GM19324 (cell line): ENCODE results near the gene UTP11.

ENCODE experiments used
- ATAC-seq: cut with Tn5 transposase; IDR thresholded peaks from one replicate; pipeline ENCODE4 v1.9.1; 2021; ENCODE audit warnings: mild to moderate bottlenecking, moderate library complexity; ENCODE audit not compliant: unreplicated experiment, low FRiP score

Gene UTP11

DNA sequence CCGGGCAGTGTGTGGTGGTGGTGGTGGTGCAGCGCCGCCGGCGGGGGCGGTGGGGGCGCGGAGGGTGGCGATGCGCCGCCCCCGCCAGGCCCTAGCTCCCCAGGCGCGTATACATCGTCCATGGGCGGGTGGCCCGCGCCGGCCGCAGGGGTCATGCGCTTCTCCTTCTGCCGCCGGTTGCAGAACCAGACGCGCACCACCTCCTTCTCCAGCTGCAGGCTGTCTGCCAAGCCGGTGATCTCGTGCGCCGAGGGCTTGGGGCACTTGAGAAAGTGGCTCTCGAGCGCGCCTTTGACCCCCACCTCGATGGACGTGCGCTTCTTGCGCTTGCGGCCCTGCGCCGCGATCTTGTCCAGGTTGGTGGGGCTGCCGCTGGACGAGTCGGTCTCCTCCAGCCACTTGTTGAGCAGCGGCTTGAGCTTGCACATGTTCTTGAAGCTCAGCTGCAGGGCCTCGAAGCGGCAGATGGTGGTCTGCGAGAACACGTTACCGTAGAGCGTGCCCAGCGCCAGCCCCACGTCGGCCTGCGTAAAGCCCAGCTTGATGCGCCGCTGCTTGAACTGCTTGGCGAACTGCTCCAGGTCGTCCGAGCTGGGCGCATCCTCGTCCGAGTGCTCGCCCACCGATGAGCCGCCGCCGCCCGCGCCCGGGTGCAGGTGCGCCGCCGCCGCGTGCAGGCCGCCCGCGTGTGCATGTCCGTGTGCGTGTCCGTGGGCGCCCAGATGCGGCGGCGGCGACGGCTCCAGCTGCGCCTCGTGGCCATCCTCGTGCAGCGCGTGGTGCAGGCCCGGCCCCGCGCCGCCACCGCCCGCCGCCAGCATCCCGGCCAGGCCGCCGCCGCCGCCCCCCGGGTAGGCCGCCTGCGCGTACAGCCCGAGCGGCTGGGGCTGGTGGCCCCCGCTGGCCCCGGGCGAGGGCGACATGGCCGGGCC lies 33.1 kb downstream of the UTP11 start:
- peak; percentile 15 for ATAC-seq

DNA sequence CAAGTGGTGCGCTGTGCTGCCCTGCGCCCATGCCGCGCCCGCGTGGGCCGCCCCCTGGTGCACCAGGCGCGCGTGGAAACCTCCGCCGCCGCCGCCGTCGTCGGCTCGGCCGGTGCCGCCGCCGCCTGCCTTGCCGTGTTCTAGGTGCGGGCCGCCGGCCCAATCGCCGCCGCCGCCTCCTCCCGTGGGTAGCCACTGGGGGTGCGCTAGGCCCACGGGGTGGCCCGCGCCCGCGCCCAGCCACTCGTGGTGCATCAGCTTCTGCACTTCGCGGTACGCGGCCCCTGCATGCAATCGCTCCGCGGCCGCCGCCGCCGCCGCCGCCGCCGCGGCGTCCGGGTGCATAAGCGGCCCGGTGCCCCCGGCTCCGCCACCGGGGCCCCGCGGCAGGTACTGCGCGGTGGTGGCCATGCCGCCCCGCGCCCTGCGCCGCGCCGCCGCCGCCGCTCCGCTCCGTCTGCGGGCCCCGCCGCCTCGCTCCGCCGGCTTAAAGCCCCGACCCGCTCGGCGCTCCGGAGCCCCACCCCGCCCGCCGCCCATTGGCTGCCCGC lies 33.9 kb downstream of the UTP11 start, which contains the start of gene POU3F1:
TSS of gene POU3F1 (minus strand) at position 461 of the 551 bp plus-strand sequence. CDS start at position 411, 50 bp downstream.
- ATAC-seq: no peak

DNA sequence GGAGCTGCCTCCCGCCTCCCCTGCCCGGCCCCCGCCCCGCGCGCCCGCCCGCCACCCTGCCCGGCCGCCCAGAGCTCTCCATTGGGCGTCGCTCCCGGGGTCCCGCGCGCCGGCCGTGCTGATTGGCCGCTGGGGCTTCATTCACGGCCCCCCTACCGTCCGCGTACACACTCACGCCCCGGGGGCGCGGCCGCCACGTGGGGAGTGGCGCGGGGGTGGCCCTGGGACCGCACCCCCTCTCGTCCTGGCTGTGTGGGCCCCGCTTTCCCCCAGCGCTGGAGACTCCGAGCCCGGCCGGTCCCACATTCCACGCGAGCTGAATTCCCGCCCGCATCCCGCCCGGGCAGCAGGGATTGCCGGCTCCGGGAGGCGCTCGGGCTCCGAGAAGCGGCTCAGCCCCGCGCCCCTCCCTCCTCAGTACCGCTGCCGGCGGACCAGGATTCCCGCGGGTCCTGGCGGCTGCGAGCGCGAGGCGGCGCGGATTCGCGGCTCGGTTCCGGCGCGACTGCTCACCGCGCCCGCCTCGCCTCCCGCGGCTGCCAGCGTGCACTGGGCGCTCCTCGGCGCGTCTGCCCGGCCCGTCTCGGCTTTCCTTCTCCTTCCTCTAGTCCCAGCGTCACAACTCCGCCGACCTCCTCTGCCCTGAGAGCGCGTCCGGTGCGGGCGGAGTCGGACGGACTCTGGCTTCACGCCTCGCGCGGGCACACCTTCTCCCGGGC lies 34.5 kb downstream of the UTP11 start:
- ATAC-seq: peak; percentile 70

DNA sequence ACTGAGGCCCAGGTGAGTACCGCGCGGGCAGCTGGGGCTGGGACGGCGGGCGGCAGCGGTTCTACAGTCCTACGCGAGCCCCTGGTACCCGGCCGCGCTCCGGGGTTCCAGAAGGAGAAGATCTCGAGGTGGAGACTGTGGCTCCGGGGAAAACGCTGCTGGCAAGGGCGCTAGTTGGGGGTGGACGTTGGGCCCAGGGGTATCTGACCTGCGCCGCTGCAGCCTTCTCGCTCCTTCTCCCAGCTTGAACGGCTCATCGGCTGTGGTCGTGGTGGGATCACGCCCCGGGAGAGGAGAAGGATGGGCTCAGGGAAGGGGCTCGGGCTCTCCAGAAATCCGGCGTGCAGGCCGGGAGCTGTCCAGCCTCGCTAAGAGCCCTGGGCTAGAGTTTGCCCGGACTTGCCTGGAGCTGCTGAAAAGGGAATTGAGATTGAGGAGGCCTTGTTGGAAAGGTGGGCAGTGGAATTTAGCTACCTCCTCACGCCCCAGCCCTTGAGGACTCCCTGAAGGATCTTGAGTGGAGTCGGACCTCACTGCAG lies 35.1 kb downstream of the UTP11 start:
- no peak for ATAC-seq

DNA sequence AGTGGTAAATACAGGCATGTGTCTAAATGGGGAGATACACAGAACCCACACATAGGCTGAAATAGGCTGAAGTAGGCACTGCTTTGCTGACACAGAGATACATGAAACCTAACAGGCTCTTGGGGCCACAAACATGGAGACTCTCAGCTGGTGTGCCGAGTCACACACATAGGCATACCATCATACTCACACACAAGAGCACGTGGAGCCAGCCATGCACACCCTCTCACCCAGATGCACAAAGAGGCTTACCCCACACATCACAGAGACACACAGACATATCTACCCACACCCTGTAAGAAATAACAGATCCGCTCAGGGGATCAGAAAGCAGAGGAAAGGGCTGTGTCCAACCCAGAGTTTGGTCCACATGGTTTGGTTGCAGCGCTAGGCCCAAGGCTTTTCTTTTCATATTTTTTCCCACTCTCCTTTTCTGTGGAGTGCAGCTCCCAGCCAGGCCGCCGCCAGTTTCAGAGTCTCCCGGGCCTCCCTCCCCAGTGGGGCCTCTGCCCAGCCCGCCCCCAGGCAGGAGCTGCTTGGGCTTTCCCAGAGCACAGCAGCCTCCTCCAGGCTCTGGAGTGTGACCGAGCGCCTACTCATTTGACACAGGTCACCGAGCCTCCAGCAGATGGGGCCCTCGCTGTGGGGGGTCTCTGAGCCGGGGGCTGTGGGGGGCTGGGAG lies 38.0 kb downstream of the UTP11 start:
- ATAC-seq: no peak

DNA sequence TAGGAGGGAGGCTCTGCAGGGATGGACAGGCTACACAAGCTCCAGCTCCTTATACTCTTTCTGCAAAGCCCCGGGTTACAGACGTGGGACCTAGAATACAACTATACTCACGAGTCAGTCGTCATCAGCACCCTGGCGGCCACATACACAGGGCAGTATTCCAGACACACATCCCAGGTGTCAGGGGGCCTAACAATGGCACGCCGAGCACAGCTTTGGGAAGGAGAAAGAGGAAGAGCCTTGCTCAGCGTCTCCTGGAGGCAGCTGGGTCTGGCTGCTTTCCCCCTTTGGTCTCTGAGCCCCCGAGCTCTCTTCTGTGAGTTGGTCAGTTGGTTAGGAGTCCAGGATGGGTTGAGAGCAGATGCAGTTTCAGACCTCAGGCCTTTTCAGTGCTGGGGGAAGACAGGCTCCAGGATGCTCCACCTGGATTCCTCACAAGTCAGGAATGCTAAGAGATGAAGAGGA lies 38.6 kb downstream of the UTP11 start:
- ATAC-seq: no peak

DNA sequence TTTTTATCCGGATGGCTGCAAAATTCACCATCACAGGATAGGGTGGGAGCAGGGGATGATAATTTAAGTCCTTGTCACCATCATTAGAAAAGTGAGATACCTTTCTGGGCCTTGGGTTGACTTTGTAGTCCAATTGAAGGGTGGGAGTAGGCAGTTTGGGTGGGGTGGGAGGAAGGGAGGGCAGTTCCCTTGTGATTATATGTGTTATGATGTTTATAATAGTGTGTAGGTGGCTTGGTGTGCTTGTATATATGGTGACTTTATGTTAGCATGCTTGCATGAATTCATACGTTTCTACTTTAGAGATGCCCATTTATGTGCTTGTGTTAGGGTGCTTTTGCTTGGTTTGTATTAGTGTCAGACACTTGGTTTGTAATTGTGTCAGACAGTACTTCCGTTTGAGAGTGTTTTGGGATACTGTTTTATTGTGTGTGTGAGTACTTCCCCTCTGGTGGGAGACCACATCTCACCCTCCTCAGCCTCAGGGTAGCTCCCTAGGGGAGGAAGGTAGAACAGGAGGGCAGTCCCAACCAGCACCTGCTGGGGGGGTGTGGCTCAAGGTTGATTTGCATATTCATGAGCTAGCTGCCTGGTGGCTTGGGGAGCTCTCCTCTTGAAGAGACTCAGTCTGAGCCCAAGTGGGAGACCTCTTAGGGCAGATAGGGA lies 40.3 kb downstream of the UTP11 start:
- ATAC-seq: peak; percentile 55

DNA sequence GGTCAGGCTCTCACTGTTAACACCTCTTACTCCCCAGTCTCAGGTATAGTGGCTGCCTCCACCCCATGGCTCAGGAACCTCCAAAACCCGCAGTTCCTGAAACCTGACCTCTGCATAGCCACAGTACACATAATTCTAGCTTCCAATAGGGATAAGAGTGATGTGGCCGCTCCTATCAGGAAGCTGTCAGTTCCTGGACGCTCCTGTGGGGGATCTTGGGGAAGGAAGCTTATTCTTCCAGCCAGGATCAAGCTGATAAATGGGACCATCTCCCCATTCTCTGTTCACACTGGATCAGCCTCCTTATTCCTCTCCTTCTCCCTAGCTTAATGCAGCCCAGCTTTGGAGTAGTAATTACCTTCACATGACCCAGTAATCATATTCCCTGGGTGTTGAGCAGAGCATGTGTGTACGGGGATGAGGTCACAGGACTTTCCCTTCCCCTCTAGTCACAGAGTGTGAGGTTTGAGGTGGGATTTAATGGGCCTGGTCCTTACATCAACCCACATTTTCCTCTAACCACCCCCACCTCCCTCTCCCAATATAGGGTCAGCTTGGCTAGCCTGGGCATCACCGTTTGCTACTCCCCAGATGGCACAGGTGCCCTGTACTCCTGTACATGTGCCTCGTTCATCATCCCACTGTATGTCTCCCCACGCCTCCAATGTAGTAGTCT lies 41.0 kb downstream of the UTP11 start:
- no peak for ATAC-seq

DNA sequence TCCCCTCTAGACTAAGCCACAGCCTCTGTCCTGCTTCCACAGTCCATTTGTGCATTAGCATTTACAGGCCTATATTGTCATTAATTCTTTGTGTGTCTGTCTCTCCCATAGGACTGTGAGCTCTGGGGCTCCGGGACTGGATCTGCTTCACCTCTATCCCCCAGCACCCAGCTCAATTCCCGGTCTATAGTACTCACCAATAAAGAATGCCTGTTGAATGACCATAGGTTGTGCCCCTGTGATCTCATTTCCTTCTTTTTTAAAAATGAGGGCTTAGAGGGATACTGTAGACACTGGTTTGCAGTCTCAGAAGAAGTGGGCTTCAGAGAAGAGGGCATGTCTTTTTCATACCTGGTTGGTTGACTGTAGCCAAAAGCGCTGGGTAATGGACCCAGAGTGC lies 42.9 kb downstream of the UTP11 start:
- ATAC-seq: no peak

DNA sequence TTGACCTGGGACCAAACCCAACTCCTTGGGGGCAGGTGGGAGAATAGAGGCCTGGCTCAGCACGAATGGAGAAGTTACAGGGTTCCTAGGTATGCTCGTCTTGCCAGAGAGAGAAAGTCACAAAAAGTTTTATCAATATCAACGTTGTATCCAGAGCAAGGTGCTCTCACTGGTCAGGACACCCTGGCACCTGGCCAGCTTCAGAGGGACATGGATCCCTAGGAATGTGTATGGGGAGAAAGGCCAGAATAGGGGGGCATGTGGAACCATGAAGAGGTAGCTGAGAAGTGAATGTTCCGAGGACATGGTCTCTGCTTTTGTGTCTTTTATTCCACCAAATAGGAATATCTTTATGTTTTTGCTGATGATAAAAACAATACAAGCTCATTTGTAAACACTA lies 43.4 kb downstream of the UTP11 start:
- ATAC-seq: no peak

DNA sequence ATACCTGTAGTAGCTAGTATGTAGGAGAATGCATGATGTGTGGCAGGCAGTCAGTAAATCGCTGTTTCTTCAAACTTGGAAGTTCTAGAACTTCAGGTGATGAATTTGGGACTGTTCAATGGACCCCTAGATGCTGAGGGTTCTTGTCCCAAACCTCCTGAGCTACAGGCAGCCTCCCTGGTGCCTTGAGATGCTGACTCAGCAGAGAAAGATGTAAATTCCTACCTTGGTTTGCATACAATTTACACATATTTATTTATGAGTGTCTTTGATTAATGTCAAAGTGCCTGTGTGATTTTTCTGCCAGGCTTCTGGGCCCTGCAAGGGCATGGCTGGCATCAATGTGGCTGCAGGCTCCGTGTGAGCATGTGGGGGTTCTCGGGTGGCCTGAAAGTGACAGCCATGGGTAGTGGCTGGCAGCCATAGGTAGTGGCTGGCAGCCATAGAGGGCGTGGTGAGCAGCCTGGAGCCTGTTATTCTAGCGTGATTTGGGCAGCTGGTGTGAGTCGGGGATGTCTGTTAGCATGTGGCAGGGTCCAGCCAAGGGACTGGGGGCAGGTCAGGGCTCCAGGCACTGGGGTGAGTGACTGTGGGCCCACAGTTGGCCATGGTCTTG lies 47.2 kb downstream of the UTP11 start:
- no peak for ATAC-seq

DNA sequence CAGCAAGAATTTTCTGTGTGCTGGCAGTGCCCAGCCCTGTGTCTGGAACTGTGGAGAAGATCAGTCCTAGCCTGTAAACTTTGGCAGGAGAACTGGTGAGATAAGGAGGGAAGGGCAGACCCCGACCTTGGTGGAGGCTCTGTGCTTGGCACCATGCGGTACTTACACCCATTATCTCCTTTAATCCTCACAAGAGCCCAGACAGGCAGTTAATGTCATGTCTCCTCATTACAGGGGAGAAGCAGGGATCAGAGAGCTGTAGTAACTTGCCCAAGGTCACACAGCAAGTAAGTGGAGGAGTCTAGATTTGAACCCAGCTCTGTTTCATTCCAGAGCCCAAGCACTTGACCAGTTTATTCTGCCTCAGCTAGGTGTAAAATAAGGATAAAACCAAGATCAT lies 48.0 kb downstream of the UTP11 start:
- no peak for ATAC-seq

DNA sequence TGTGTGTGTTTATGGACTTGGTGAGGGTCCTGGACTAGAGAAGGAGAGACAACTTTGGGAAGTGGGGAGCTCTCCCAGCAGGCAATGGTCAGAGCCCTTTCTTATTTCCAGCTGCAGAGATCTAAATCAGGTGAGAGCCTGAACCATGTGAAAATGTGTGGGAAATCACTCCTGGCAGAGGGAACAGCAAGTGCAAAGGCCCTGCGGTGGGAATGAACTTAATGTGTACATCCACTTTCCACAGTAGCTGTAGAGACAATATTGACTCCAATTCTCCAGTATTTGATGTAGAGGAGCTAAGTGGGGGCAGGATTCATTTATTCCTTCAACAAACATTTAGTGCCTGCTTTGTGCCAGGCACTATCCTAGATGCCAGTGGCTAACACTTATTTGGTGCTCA lies 48.8 kb downstream of the UTP11 start:
- no peak for ATAC-seq

DNA sequence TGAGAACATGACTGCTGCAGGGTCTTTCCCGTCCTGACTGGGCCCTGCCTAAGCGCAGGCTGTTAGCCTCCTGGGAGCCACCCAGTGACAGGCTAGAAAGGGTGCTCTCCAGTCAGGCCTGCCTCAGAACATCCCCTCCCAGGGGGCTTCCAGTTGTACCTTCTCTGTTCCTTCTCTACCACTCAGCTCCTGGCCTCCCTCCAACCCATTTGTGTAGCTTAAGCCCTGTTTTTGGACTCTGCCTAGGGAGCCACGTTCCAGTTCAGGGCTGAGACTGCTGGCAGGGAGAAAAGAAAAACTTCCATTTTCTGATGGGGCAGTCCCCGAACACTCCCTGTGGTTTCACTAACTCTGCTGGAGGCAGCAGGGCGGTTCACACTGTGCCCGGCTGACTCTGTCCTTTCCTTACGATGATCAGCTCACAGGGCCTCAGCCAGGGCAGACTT lies 49.4 kb downstream of the UTP11 start:
- ATAC-seq: peak; percentile 52

DNA sequence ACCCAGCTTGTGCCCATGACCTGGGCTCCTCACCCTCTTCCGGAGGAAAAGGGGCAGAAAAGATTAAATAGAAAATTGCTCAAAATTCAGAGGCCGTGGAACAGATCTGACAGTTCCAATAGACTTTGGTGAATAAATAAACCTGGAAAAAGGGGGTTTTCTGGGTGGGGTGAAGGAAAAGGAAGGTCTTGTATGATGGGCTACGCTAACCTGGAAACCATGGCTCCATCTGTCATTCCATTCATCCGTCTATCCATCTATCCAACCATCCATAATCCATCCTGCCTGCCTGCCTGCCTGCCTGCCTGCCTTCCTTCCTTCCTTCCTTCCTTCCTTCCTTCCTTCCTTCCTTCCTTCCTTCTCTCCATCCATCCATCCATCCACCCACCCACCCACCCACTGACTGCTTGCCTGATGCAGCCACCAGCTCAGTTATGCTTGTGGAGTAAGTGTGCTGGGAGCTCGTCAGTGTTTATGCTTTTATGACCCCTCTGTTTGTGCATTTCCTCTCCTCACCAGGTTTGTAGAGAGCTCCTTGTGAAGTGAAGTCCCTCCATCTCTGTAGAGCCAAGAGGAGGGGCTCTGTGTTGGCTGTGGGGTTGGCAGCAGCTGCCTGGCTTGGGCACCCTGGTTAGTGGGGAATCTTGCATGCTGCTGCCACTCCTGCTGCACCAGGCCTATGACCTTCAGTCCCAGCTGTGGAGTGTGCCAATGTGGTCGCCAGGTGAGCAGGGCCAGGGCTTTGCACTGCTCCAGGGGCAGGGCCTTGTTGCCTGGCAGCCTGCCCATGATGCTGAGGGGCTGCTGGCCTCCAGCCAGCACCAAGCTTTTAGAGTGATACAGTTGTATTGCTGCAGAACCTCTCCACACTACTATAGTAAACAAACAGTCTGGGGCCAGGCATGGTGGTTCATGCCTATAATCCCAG lies 50.1 kb downstream of the UTP11 start:
- no peak for ATAC-seq

DNA sequence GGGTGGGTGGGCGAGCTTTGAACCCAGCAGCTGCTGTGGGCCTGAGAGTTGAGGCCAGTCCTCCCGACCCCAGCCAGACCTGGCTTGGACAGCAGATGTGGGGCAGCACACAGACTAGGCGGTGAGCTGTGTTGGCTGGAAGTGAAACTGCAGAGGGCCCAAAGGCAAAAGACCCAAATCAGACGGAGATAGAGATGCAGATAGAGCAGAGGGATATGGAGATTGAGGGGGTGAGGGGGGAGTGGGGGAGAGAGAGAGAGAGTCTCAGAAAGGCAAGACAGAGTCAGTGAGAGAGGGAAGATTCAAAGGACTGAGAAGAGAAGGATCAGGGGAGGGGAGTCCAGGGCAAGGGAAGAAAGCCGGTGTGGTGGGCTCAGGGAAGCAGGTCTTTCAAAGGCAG lies 51.1 kb downstream of the UTP11 start:
- no peak for ATAC-seq

DNA sequence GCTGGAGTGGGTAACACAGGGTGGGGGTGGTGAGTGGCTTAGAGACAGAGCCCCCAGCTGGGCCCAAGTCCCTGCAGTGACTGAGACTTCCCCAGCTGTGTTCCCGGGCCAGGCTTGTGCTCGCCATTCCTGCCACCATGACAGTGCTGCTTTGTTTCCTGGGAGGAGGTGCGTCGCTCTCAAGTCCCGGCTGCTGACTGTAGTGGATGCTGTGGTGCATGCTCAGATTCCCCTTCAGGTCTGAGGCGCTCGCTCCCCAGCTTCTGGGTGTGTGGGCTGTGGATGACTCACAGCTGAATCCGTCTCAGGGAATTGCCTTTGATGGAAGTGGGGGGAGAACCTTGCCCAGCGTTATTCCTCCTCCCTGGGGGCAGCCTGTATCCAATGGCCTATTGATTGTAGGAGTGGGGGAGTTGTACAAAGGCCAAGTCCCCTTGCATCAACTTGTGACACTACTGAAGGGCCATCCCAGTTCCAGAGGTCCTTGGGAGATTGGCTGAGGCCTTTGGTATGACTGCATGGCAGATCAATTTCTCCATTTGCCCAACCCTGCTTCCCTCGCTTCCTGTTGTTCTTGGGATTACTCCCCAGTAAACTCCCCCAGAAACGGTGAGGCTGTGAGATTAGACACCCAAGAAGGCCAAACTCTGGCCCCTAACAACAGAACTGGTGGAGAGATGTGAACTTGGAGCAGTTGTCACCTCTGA lies 51.8 kb downstream of the UTP11 start:
- ATAC-seq: no peak
